ENCODE measurements around the gene BHLHE41. TPM values are rescaled to one million over a fixed set of nuclear protein-coding genes. Genes with fewer than 3 reads are reported as not detected.

BHLHE41 gene
- polyA plus RNA-seq (2013, experiment 1 of 2; ENCODE audit: insufficient read length): 5.8 TPM
- polyA plus RNA-seq (2013, experiment 2 of 2; ENCODE audit: insufficient read length): 8.2 TPM

DNA sequence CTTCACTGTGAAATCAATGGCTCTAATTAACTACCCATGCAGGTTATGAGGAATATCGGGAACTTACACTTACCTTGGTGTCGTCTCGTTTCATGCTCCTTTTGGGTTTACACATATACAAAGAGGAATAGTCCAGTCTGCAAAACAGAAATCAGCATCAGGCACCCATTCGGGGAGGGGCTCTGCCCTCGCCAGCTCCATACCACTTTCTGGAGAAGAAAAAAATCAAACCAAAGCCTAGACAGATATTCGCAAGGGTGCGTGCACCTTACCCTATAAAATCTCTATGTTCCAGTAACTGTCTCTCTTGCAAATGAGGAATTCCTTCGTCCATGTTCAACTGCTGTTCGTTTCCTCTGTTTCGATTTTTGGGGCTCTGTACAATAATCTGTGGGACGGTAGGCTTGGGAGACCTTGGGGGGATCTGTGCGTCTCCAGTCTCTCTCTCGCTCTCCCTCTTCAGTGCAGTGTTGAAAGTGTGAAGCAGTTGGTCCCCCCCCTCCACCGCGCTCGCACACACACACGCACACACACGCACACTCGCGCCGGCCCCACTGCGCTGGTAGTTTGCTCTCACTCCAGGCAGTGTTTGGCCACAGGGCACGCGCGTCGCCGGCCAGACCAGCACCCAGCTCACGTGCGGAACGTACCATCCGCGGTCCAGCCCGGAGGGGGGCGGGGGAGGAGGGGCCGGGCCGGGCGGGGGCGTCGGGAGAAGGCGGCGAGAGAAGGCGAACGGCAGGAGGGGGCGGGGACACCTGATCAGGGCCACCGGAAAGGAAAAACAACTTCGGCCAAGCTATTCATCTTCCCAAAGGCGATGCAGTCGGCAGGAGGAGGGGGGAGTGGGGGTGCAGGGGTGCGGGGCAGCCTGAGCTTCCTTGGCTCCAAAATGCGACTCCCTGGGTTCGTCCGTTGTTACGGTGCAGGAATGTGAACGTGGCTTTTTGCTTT is at the start of gene BHLHE41:
BHLHE41 (minus strand) TSS at position 592 of the 954 bp plus-strand sequence; CDS start at position 334, 258 bp downstream.
- DNase-seq: peak; percentile 58

DNA sequence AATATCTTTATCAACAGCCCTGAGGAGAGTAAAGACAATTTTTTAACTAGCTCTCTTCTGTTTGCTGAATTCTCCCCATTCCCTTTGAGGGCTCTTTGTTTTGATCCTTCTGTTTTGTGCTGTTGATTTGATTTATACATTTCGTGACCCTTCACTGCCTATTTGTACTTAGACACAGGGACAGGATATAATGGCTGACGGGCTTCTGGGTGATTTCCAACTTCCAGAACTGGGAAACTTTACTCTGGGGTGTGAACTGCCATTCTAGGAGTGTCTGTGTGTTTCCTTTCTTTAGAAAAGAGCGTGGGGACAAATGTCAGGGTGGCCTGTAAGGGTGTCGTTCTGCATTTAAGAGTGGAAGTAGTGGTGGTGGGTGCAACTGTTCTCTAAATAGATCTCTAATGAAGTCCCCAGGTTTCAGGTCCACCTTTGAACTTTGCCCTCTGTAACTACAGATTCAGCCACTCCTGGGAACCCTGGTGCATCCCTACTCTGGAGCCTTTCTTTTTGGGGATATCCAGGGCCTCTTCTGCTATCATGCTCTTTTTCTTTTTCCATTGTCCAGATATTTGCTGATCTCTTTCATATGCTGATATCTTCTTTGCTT is 48.2 kb upstream of the BHLHE41 start:
- DNase-seq: no peak

DNA sequence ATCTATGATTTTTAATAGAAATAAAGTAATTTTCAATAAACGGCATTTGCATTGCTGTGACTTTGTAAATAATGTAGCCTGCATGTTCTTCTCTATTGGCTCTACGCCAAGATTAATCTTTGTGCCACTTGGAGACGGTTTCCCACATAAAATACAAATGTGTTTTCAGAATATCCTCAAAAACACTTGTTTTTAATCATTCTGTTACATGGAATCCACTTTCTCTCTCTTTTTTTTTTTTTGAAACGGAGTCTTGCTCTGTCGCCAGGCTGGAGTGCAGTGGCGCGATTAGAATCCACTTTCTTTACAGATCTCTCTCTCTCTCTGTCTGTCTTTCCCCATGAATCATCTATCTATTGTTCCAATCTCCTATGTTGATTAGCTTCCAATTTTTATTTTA is 47.7 kb upstream of the BHLHE41 start:
- DNase-seq: no peak

DNA sequence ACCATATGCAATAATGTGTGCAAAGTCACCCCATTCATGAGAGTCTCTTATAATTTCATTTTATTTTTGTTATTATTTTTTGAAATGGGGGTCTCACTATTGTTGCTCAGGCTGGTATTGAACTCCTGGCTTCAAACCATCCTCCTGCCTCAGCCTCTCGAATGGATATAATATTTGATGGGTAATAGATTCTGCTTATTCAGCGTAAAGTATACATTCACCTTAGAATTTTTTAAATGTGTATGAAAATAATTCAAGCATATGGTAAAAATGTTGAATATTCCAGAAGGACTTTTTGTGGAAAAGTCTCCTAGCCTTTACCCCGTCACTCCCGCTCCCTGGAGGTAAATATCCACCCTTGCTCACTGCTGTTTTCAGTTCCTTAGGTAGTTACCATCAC is 47.2 kb upstream of the BHLHE41 start:
- no peak for DNase-seq

DNA sequence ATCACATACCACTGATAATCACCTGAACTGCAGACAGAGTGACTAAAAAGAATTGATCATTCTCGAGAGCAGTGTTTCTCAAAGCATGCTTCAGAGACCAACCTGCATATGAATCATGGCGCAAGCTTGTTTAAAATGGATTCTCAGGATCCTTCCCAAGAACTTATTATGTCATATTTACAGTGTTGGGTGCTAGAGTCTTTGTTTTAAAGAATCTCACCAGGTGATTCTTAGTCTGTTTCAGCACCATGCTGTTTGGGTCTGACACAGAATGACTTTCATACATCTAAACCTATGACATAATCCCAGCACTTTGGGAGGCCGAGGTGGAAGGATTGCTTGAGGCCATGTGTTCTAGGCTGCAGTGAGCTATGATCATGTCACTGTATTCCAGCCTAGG is 39.3 kb upstream of the BHLHE41 start:
- no peak for DNase-seq

DNA sequence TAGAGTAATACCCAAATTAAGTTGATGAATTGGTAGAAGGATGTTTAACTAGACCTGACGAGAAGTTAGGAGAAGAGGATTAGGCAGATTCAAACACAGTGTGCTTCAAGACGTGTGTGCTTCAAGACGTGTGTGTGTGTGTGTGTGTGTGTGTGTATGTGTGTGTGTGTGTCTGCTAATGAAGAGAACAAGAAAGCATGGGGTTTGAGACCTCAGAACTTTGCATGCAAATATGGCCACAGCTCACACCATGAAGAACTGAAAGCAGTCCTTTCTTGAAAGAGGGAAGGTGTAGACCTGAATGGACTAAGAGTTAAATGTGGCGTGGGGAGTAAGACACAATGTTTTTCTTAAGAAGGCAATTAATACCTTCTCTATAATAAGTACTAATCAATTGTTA is 38.1 kb upstream of the BHLHE41 start:
- no peak for DNase-seq

DNA sequence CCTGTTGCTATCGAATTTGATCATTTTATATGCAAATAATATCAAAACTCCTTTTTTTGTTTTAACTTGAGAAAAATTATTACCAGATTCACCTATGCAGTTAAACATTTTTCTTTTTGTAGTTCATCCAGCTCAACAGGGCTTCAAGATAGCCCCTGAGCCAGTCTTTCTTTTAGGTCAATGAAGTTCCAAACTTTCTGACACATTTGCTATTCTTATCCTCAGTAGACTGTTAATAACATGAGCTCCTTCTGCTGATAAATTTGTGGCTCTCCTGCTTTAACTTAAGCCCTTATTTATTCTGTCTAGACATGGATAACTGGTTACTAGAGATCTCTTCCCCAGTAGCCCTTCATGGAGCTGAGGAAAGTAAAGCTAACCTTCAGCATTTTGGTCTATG is 37.3 kb upstream of the BHLHE41 start:
- DNase-seq: no peak

DNA sequence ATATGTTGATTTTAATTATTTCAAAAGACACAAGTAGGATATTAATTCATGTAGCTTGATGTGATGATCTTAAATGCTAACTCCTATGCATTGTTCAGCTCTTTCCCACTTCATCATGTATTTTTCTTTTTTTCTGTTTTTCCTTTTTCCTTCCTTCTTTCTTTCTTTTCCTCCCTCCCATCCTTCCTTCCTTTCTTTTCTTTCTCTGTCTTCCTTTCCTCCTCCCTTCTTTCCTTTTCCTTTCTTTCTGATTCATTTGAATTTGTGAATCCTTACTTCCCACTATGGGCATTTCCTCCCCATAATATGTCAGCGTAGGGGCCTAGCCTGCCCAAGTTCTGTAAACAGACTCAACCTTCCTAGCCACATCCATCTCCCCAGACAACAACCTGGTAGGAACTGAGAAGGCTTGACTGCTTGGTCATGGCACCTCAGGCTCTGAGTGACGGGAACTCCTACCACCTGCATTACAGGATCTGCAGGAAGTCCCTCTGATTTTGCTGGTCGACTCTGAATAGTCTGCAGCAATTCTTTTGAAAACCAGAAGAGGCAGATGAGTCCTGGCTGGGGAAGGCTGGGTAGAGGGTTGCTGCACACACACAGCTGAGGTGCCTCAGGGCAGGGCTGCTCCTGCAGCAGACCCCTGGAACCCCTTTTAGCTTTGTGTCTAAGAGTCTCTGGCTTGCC is 33.4 kb upstream of the BHLHE41 start:
- no peak for DNase-seq

DNA sequence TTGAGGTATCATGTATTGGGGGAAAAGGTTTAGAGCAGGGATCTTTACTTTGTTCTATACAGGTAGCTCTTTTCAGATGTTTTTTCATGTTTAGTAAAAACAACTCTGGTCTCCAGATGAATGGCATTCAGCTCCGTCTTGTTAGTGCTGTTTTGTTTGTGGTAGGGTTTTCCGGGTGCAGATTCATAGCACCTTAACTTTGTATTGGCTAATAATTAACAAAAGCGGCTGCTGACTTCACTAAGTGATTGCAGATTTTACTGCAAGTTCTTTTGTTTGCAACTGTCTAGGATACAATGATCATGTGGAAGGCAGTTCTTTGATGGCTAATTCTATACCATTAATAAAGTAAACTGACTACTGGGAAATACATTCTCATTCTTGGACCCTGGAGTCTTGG is 32.2 kb upstream of the BHLHE41 start:
- DNase-seq: no peak

DNA sequence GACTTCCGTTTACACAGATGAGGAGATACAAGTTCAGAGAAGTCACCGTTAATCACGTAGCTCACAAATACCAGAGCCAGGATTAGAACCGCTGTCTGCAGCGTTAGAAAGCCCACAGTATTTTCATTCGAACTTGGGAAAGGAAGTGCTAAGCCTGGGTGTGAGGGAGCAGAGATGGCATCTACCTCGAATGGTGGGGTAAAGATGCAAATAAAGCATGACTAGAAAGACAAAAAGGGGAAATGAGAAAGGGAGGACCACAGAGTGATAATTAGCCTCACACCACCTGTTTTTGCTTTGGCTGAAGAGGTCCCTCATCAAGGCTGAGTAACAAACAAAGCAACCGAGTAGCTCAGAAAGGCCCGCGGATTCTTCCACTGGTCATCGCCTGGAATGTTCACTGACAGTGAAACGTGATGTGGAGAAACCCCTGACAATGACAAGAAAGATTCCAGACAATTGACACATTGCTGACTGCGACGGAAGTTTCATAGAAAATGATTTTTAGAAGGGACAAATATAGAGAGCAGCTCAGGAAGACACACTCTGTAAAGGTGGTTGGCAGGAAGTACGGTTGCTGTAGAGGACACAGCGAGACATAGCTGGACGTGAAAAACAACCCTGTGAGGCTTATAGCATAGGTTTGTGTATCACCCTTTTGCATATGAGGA is 31.5 kb upstream of the BHLHE41 start:
- DNase-seq: peak; percentile 65

DNA sequence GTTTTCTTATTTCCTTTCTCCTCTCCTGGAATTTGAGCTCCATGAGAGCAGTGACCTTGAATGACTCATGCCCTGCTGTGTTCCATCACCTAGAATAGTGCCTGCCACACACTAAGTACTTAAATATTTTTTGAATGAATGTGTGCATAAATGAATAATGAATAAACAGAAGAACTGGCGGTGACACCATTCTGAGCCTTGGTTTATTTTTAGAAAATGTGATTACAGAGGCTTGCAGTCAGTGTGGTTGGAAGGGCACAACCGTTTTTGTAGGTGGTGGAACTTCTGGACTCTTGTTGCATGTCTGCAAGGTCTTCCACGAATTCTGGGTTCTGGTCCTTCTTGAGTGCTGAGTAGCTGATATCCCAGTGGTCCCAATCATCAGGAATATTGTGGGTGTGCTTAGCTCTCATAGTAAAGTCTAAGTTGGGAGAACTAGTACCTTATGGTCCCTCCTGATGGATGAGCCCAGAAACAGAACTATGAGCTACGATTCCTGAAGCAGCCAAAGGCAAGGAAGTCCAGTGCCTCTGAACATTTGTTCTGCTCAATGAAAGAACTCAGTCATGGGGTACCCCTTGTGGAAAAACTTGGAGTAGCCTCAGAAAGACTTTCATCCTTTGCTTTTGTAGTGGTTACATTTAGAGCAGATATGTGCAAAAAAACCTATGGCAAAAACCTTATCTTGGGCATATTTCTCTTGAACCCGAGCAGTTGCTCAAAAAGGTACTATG is 28.8 kb upstream of the BHLHE41 start:
- DNase-seq: peak; percentile 98

DNA sequence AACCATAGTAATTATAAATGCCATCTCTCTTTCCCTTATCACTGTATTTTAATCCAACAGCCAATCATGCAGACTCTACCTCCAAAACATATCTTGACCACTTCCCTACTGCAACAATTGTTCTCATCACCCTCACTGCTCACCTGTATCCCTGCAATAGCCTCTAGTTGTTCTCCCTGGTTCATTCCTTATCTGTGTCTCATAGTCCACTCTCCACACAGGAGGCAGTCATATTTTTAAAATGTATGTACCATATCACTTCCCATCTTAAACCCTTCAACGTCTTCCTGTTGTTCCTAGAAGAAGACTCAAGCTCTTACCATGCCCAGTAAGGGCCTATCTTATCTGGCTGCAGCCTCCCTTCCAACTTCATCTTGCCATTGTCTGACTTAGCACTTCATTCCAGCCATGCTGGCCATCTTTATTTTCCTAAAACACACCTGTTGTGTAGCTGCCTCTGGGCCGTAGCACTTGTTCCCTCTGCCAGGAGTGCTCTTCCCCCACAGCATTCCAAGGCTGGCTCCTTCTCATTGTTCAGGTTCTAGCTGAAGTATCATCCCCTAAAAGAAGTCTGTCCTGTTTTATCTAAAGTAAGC is 27.8 kb upstream of the BHLHE41 start:
- peak; percentile 5 for DNase-seq

DNA sequence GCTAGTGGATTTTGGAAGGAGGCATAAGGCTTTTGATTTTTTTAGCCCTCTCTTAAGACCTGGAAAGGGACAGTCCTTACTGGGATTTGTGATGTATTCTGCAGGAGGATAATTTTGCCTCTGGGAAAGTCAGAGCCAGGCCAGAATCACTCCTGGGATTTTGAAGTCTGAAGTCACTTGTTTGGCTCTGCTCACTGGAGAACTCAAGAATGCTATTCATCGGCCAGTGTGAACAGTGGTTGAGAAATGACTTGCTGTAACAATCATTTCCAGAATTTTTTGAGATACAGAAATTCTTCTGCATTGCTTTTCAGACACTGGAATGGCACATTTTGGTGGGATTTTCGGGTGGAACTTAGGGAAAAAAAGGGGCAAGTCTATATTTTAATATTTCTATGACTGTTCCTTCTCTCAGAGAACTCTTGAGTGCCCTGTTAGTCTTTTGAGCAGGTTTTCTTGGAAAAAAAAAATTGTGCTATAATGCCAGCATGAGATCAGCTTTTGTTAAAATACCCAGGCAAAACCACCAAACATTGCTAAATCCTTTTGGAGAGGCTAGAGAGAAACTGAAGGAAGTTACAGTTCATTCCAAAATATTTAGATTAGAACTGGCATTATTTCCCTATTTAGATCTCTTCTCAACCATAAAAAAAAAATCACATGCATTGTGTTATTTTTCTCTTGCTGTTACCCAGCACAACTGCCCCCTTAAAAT is 26.1 kb upstream of the BHLHE41 start:
- peak; percentile 89 for DNase-seq

DNA sequence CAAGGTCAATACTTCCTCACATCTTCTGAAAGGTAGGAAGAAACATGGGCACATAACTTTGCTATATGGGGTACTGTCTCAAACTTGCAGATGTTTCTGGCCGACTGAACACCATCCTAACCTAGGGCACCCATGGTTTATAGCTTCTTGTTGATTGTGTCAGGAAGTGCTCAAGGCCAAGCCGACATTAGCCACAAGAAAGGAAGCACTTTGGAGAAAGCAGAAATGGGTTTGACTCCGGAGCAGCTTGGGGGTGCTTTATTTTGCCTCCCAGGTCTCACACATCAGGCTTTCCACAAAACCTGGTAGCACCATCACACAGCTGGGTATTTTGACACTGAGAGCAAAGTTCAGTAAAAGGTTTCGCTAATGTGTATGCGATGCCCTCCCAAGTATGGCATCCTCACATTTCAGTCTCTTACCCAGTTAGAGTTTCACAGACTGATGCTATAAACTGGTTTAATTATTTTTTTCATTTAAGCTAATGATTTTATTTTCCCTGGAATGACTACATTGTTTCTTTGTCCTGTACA is 25.2 kb upstream of the BHLHE41 start:
- no peak for DNase-seq

DNA sequence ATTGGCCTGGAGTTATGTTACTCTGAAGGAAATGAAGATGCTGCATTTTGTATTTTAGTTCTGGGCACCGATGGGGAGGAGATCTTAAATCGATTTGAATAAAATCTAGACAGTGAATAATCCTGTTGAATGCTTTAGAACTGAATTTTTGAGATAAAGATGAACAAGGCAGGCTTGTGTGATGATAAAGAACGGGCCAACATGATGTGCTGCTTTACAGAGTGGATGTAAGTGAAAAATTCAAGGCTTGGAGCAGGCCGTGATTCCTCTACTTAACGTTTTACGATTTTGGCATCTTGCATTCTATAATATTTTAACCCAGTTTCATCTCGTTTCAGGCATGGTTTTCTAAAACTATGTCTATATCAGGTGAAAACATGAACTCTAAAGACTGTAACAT is 23.5 kb upstream of the BHLHE41 start:
- DNase-seq: no peak

DNA sequence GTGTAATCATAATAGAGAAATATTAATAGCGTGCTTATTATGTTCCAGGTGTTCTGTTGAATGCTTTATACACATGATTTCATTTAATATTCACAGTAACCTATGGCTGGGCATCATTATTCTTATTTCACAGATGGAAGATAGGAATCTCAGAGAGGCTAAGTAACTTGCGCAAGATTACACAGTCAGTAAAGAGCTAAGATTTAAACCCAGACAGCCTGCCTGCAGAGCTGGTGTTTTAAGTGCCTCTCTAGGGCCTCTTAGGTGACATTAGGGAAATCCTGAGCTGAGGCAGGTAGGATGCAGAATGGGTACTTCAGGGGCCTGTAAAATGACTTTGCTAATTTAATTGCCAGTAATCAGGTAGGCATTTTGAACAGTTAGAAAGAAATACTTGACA is 18.5 kb upstream of the BHLHE41 start:
- no peak for DNase-seq

DNA sequence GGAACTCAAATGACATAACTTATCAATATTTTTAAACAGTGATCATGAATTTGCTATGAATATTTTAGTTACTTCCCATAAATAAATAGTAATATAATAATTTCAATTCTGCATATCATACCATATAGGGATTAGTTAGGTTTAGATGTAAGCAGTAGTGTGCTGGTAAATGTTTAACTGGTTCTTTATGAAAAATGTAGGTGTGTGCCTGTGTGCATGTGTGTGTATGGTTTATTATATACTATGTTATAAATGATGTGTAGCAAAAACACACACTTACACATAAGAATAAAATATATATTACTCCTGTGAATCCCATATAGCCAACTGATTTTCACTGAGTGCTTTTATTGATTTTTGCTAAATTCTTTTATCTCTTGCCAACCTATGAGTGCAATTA is 14.0 kb upstream of the BHLHE41 start:
- no peak for DNase-seq

DNA sequence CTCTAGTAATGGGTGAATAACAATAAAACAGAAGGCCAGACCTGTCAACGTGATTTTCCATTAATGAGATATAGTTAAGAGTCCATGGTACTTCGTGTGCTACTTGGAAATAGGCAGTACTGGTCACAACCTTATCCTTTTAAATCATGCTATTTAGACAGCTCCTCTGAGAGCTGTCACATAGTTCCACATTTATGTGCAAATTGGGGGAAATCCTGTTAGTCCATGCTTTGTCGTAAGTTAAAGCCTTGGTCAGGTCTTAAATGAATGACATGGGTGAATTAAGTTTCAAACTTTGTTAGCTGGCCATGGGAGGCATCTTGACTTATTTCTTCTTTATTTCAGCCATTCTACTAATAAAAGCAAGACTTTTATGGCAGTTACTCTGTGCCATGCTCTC is 11.9 kb upstream of the BHLHE41 start:
- DNase-seq: no peak

DNA sequence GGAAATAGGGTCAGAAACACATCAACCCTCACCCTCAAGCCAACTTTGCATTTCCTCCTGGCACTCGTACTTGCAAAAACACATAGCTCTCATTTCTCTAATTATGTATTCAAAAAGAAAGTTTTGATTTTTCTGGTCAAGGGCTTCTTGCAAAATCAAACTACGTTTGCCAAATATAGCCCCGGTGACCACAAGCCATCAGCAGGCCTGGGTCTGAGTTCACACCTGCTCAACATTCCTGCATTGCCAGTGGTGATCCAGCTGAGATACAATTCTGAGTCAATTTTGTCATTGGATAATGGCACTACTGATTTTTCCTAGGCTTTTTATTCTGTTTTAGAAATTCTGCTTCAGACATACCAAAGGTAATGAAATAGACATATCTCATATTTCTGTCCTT is 10.7 kb upstream of the BHLHE41 start:
- no peak for DNase-seq

DNA sequence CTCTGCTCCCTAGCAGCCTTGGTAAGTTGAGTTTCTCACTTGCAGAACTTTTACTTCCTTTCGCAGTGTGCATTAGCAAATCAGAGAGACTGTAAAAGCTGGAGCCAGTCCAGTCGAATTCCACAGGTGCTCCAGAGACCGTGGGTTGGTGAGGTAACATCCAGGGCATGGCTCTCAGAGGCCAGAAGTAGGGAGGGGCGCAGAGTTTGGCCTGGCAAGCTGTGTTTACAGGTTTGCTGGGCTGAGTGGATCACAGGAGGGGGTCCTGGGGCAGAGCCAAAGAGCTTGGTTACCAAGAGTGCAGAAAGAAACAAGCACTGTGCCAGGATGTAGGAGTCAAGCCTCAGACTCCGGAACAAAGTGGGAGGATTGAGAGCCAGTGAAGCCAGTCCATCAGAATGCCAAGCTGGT is 10.2 kb upstream of the BHLHE41 start:
- DNase-seq: no peak

DNA sequence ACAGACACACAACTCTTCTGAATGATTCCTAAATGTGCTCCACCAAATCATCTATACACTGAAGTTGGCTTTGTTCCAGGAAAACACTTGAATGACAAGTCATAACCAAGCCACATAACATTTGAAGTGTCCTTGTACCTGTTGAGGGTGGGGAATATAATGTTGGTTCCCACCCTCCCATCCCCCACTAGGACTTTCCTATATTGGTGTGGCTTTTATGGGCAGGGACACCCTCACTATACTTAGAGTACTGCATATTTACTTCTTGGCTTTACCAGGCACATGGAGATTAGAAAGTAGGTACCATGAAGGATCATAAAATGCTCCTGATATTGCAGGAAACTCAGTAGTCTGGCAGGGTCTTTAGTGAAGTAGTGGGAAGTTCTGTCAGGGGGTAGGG is 9.7 kb upstream of the BHLHE41 start:
- no peak for DNase-seq
